ENCODE measurements around the gene LRRFIP2. TPM values are rescaled to one million over a fixed set of nuclear protein-coding genes. Genes with fewer than 3 reads are reported as not detected.
"Not testable (repeated sequence)": the region's sequence is repeated elsewhere in the genome, so short reads cannot be mapped to it uniquely, and the experiment has no call there.

LRRFIP2 gene
- polyA plus RNA-seq, 1 experiment: 43.9 TPM

DNA sequence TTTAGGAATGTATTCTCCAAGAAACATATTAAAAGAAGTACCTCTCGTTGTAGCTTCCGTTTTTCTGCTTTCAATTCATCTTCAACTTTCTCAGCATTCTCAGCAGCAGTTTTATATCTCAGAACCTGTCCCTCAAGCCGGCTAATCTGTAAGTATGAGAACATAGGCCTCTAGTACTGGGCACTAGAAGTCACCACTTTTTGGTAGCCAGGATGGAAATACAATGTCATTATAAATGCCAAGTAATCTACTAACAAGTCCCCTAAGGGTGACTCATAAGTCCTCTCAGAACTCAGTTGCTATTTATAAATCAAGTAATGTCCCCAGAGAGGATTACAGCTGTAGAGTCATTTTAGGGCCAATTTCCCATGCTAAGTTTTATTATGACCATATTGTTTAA is 120.0 kb downstream of the LRRFIP2 start:
- Histone ChIP-seq H3K27me3 (ENCODE audit: control insufficient read depth, insufficient read depth, low read length) (no peaks in the 10 kb centered on the region), H3K4me3 (ENCODE audit: low read depth, low read length) (no peak overlapping the region), H3K36me3 (ENCODE audit: control insufficient read depth, insufficient read depth, low read length) (peaks cover 14% of the 10 kb centered on the region)
- CTCF ChIA-PET: interaction anchor here (1.2 kb wide), 1 partner anchor 14 kb away, joined by 3 read pairs; no protein-coding TSS in a partner anchor
- TF ChIP-seq, protein P1, sequence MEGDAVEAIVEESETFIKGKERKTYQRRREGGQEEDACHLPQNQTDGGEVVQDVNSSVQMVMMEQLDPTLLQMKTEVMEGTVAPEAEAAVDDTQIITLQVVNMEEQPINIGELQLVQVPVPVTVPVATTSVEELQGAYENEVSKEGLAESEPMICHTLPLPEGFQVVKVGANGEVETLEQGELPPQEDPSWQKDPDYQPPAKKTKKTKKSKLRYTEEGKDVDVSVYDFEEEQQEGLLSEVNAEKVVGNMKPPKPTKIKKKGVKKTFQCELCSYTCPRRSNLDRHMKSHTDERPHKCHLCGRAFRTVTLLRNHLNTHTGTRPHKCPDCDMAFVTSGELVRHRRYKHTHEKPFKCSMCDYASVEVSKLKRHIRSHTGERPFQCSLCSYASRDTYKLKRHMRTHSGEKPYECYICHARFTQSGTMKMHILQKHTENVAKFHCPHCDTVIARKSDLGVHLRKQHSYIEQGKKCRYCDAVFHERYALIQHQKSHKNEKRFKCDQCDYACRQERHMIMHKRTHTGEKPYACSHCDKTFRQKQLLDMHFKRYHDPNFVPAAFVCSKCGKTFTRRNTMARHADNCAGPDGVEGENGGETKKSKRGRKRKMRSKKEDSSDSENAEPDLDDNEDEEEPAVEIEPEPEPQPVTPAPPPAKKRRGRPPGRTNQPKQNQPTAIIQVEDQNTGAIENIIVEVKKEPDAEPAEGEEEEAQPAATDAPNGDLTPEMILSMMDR (IDR thresholded peaks at IDR 0.05; ENCODE audit: insufficient read depth, low read depth, low read length): no peak
- POLR2A ChIA-PET: interaction anchor here (0.6 kb wide), 2 partner anchors 10 to 157 kb away, joined by 3 to 4 read pairs; no protein-coding TSS in a partner anchor
- DNase-seq (ENCODE audit: low read depth): peak; percentile 45

DNA sequence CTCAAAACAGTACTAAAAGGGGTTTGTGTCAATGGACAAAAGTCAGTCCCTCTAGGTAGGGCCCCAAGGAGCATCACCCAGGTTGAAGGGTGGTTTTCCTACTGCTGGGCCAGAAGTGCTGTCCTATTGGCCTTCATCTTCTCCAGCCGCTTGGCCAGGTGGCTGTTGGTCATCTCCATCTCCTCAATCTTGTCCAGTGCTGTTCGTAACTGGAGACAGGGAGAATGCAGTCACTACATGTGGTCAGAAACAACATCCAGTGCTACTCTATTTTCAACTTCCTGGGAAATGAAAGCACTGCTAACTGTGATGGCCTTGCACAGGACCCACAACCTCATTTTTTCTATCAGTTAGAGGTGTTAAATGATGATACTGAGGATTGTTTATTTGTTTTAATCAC is 120.6 kb downstream of the LRRFIP2 start:
- Histone ChIP-seq H3K4me3 (ENCODE audit: low read depth, low read length) (no peak overlapping the region), H3K27me3 (ENCODE audit: control insufficient read depth, insufficient read depth, low read length) (no peaks in the 10 kb centered on the region), H3K36me3 (ENCODE audit: control insufficient read depth, insufficient read depth, low read length) (peaks cover 19% of the 10 kb centered on the region)
- ChIA-PET POLR2A (interaction anchor here (0.6 kb wide), 2 partner anchors 9 to 157 kb away, joined by 3 to 4 read pairs; no protein-coding TSS in a partner anchor), CTCF (no interaction called here)
- TF ChIP-seq, protein P1 (IDR thresholded peaks at IDR 0.05; ENCODE audit: insufficient read depth, low read depth, low read length): no peak
- no peak for DNase-seq (ENCODE audit: low read depth)

DNA sequence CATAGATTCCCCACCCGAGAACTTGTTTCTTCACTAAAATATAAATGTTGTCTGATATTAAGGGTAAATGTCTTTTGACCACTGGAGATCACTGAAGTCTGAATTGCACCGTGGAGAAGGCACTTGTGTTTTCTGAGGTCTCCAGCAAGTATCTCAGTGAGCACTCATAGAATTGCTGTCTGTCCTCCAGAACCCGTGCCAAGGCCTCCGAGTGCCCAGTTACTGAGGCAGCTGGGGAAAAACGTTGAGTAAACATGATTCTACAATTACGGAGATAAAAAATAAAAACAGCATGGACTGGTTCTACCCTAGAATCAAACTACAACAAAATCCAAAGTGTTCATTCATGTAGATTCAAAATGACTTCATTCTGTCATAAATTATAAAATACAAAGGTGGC is 121.0 kb downstream of the LRRFIP2 start:
- ChIA-PET POLR2A (no interaction called here), CTCF (no interaction called here)
- Histone ChIP-seq H3K36me3 (ENCODE audit: control insufficient read depth, insufficient read depth, low read length) (peaks cover 17% of the 10 kb centered on the region), H3K27me3 (ENCODE audit: control insufficient read depth, insufficient read depth, low read length) (no peaks in the 10 kb centered on the region), H3K4me3 (ENCODE audit: low read depth, low read length) (no peak overlapping the region)
- DNase-seq (ENCODE audit: low read depth): no peak
- TF ChIP-seq, protein P1 (IDR thresholded peaks at IDR 0.05; ENCODE audit: insufficient read depth, low read depth, low read length): no peak

DNA sequence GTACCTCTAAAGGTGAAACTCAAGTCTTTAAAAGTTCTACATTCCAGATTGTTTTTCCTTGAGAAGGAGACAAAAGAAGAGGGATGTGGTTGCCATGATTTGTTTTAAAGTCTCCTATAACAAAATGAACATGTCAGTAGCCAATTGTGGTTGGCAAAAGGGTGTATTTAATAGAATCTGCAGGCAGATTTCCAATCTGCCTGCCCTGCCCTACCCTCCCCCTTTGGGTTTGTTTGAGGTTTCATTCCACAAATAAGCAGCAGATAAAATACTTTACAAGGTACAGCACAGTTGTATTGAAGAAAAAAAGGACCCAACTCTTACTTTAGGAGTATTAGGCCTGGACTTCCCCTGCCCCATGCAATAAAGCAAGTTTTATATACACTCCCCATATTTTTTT is 121.5 kb downstream of the LRRFIP2 start:
- CTCF ChIA-PET: no interaction called here
- POLR2A ChIA-PET: no interaction called here
- Histone ChIP-seq H3K4me3 (ENCODE audit: low read depth, low read length) (no peak overlapping the region), H3K27me3 (ENCODE audit: control insufficient read depth, insufficient read depth, low read length) (no peaks in the 10 kb centered on the region), H3K36me3 (ENCODE audit: control insufficient read depth, insufficient read depth, low read length) (peaks cover 19% of the 10 kb centered on the region)
- no peak for DNase-seq (ENCODE audit: low read depth)
- TF ChIP-seq, protein P1 (IDR thresholded peaks at IDR 0.05; ENCODE audit: insufficient read depth, low read depth, low read length): no peak

DNA sequence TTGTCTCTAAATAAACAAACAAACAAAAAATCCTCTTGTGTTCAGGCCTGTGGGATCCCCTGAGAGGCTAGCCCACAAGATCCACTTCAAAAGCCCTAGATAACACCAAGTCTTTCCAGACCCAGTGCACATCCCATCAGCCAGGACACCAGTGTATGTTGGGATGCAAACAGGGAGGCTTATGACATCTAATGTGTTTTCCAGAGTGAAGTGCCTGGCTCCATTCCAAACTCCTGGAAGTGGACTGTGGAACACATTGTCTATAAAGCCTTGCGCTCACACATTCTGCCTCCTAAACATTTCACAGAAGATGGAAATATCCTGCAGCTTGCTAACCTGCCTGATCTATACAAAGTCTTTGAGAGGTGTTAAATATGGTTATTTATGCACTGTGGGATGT is 124.1 kb downstream of the LRRFIP2 start:
- POLR2A ChIA-PET: interaction anchor here (0.6 kb wide), 1 partner anchor 63 kb away, joined by 3 read pairs; no protein-coding TSS in a partner anchor
- Histone ChIP-seq H3K4me3 (ENCODE audit: low read depth, low read length) (no peak overlapping the region), H3K27me3 (ENCODE audit: control insufficient read depth, insufficient read depth, low read length) (no peaks in the 10 kb centered on the region), H3K36me3 (ENCODE audit: control insufficient read depth, insufficient read depth, low read length) (peaks cover 21% of the 10 kb centered on the region)
- TF ChIP-seq, protein P1 (IDR thresholded peaks at IDR 0.05; ENCODE audit: insufficient read depth, low read depth, low read length): no peak
- no peak for DNase-seq (ENCODE audit: low read depth)
- CTCF ChIA-PET: no interaction called here

DNA sequence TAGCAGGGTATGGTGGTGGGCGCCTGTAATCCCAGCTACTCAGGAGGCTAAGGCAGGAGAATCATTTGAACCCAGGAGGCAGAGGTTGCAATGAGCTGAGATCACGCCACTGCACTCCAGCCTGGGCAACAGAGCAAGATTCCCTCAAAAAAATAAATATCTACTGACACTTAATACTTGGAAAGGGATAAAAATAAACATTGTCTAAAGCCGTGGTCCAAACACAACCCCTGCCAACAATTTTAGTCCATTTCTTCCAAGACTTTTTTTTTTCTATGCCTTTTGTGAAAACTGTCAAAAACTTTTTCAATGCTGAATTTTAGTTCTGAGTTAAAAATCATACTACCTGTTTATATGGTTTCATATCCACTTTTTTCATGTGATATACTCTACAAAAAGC is 131.7 kb downstream of the LRRFIP2 start:
- POLR2A ChIA-PET, CTCF ChIA-PET: not testable (repeated sequence)

More for the DNA sequence above, 131.7 kb downstream of the LRRFIP2 start:
- not testable (repeated sequence) for H3K27me3 ChIP-seq (ENCODE audit: control insufficient read depth, insufficient read depth, low read length); DNase-seq (ENCODE audit: low read depth); H3K4me3 ChIP-seq (ENCODE audit: low read depth, low read length); H3K36me3 ChIP-seq (ENCODE audit: control insufficient read depth, insufficient read depth, low read length)

Data from BJ (cell line).